ENCODE measurements around the gene CDH12. TPM values are rescaled to one million over a fixed set of nuclear protein-coding genes. Genes with fewer than 3 reads are reported as not detected.

The CDH12 gene
- total RNA-seq, 1 experiment from 2014 or later: 2.3 TPM

- BruUV-seq (replicated peaks): no TSS peak
- no peaks in the 10 kb centered on the region for H3K36me3 Mint-ChIP-seq (ENCODE audit: insufficient read depth, unreplicated experiment)
- H3K4me3 Mint-ChIP-seq (ENCODE audit: low read depth, unreplicated experiment): no peak overlapping the region
- no peak for DNase-seq
- H3K27ac Mint-ChIP-seq (ENCODE audit: unreplicated experiment): no peak overlapping the region
- intact Hi-C loops (cut with micrococcal nuclease; ENCODE audit: unreplicated experiment): no loop called here
- CTCF ChIA-PET: no interaction called here
- no peaks in the 10 kb centered on the region for H3K4me1 Mint-ChIP-seq (ENCODE audit: low read depth, unreplicated experiment)
- no peak for TF ChIP-seq CTCF (IDR thresholded peaks at IDR 0.05; ENCODE audit: unreplicated experiment)
- H3K9me3 Mint-ChIP-seq (ENCODE audit: low read depth, unreplicated experiment): peaks cover 13% of the 10 kb centered on the region
- H3K27me3 Mint-ChIP-seq (ENCODE audit: unreplicated experiment): no peaks in the 10 kb centered on the region
Observed at GRCh38 chr5:22250528-22250927, 602.6 kb downstream of the CDH12 start.

- H3K36me3 Mint-ChIP-seq (ENCODE audit: insufficient read depth, unreplicated experiment): no peaks in the 10 kb centered on the region
Observed at GRCh38 chr5:22249209-22249729, 603.9 kb downstream of the CDH12 start.

GRCh38 chr5:22245770-22246169 lies 607.4 kb downstream of the CDH12 start:
- BruUV-seq (replicated peaks): no TSS peak
- no peaks in the 10 kb centered on the region for H3K36me3 Mint-ChIP-seq (ENCODE audit: insufficient read depth, unreplicated experiment)
- CTCF ChIA-PET: no interaction called here
- H3K27me3 Mint-ChIP-seq (ENCODE audit: unreplicated experiment): no peaks in the 10 kb centered on the region
- H3K4me1 Mint-ChIP-seq (ENCODE audit: low read depth, unreplicated experiment): no peaks in the 10 kb centered on the region
- intact Hi-C loops (cut with micrococcal nuclease; ENCODE audit: unreplicated experiment): no loop called here
- no peak for DNase-seq
- TF ChIP-seq CTCF (IDR thresholded peaks at IDR 0.05; ENCODE audit: unreplicated experiment): no peak
- no peak overlapping the region for H3K4me3 Mint-ChIP-seq (ENCODE audit: low read depth, unreplicated experiment)
- H3K9me3 Mint-ChIP-seq (ENCODE audit: low read depth, unreplicated experiment): peaks cover 13% of the 10 kb centered on the region
- H3K27ac Mint-ChIP-seq (ENCODE audit: unreplicated experiment): no peak overlapping the region

More at GRCh38 chr5:22249209-22249729, 603.9 kb downstream of the CDH12 start:
- BruUV-seq (replicated peaks): no TSS peak
- Mint-ChIP-seq H3K4me1 (ENCODE audit: low read depth, unreplicated experiment) (no peaks in the 10 kb centered on the region), H3K4me3 (ENCODE audit: low read depth, unreplicated experiment) (no peak overlapping the region), H3K27me3 (ENCODE audit: unreplicated experiment) (no peaks in the 10 kb centered on the region), H3K27ac (ENCODE audit: unreplicated experiment) (no peak overlapping the region), H3K9me3 (ENCODE audit: low read depth, unreplicated experiment) (peaks cover 16% of the 10 kb centered on the region)
- intact Hi-C loops (cut with micrococcal nuclease; ENCODE audit: unreplicated experiment): no loop called here
- no peak for DNase-seq
- TF ChIP-seq CTCF (IDR thresholded peaks at IDR 0.05; ENCODE audit: unreplicated experiment): no peak
- CTCF ChIA-PET: interaction anchor here (0.6 kb wide), 1 partner anchor 81 kb away, joined by 4 read pairs; no protein-coding TSS in a partner anchor

GRCh38 chr5:22242532-22242931 lies 610.6 kb downstream of the CDH12 start:
- no TSS peak for BruUV-seq (replicated peaks)
- no peak overlapping the region for H3K4me3 Mint-ChIP-seq (ENCODE audit: low read depth, unreplicated experiment)
- CTCF ChIA-PET: no interaction called here
- no peaks in the 10 kb centered on the region for H3K27me3 Mint-ChIP-seq (ENCODE audit: unreplicated experiment)
- no peak overlapping the region for H3K27ac Mint-ChIP-seq (ENCODE audit: unreplicated experiment)
- intact Hi-C loops (cut with micrococcal nuclease; ENCODE audit: unreplicated experiment): no loop called here
- no peaks in the 10 kb centered on the region for H3K36me3 Mint-ChIP-seq (ENCODE audit: insufficient read depth, unreplicated experiment)
- H3K9me3 Mint-ChIP-seq (ENCODE audit: low read depth, unreplicated experiment): peaks cover 14% of the 10 kb centered on the region
- H3K4me1 Mint-ChIP-seq (ENCODE audit: low read depth, unreplicated experiment): no peaks in the 10 kb centered on the region
- no peak for TF ChIP-seq CTCF (IDR thresholded peaks at IDR 0.05; ENCODE audit: unreplicated experiment)
- no peak for DNase-seq
